OCI-LY7 (cell line): ENCODE data around the gene NCKAP5.

Experiments used
- EZH2phosphoT487 ChIP-seq: fragments of 200-600 bp; sonication (generic); IDR thresholded peaks from 2 replicates; pipeline ENCODE4 v1.6.1; 2018; ENCODE audit warnings: low read depth, borderline replicate concordance, mild to moderate bottlenecking, mixed run types, antibody characterized with exemption, low read length, moderate library complexity, mixed read lengths
- TF ChIP-seq, protein P1 (sequence below): fragments of 200-600 bp; sonication (generic); conservative IDR thresholded peaks from 2 replicates; pipeline ENCODE4 v1.5.1; 2014; ENCODE audit warnings: mild to moderate bottlenecking, antibody characterized with exemption, low read length, moderate library complexity, mixed read lengths

DNA sequence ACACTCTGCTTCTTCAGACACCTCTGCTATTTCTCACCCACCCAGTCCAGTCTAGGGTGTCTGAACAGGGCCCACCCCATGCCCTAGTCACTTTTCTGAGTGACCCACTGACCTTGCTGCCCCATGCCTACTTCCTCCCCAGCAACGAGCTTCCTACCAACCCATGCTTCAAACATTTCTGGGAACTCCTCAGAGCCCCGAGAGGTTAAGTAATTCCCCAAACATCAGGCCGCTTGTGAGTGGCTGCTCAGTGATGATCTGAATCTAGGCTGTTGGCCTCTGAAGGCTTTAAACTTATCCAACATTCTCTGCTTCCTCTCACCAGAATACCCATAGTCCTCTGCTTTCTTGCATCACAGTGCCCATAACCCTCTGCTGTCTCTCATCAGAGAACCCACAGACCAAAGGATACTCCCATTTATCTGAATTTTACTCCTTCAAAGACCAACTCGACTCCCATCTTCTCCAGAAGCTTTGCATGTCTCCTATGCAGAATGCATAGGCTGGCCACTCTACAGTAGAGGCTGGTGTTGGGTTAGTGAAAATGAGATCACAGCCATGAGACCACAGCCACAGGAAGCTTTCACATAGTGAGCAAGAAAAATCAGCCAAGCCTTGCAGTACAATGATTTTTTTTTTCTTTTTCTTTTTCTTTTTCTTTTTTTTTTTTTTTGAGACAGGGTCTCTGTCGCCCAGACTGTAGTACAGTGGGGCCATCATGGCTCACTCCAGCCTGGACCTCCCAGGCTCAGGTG, 588.7 kb downstream of the NCKAP5 start:
- TF ChIP-seq, protein P1, sequence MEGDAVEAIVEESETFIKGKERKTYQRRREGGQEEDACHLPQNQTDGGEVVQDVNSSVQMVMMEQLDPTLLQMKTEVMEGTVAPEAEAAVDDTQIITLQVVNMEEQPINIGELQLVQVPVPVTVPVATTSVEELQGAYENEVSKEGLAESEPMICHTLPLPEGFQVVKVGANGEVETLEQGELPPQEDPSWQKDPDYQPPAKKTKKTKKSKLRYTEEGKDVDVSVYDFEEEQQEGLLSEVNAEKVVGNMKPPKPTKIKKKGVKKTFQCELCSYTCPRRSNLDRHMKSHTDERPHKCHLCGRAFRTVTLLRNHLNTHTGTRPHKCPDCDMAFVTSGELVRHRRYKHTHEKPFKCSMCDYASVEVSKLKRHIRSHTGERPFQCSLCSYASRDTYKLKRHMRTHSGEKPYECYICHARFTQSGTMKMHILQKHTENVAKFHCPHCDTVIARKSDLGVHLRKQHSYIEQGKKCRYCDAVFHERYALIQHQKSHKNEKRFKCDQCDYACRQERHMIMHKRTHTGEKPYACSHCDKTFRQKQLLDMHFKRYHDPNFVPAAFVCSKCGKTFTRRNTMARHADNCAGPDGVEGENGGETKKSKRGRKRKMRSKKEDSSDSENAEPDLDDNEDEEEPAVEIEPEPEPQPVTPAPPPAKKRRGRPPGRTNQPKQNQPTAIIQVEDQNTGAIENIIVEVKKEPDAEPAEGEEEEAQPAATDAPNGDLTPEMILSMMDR = no peak
- TF ChIP-seq EZH2phosphoT487 = no peak
